Neuronal stem cell (in vitro differentiated cells): ENCODE results near the gene TMOD1.

ENCODE experiments used
- DNase-seq: peaks from one replicate; pipeline ENCODE4 v3.0.0-alpha.2; 2013; ENCODE audit warnings: low spot score
- H2AFZ ChIP-seq: one replicate; pipeline ENCODE4 v1.6.1; 2013; ENCODE audit warnings: mild to moderate bottlenecking, low read length, inconsistent platforms
- H2AK5ac ChIP-seq: 2 replicates; pipeline ENCODE4 v1.6.1; 2013; ENCODE audit warnings: low read depth, mild to moderate bottlenecking, inconsistent platforms, low read length, moderate library complexity, mixed read lengths
- H2BK120ac ChIP-seq: 2 replicates; pipeline ENCODE4 v1.6.1; 2013; ENCODE audit warnings: low read depth, mild to moderate bottlenecking, inconsistent platforms, low read length, moderate library complexity, mixed read lengths
- H2BK12ac ChIP-seq: one replicate; pipeline ENCODE4 v1.6.1; 2013; ENCODE audit warnings: low read length, inconsistent platforms
- H2BK15ac ChIP-seq: 2 replicates; pipeline ENCODE4 v1.6.1; 2013; ENCODE audit warnings: mild to moderate bottlenecking, low read length, inconsistent platforms, mixed read lengths
- H2BK5ac ChIP-seq: one replicate; pipeline ENCODE4 v1.6.1; 2013; ENCODE audit warnings: inconsistent platforms, mild to moderate bottlenecking, low read length, moderate library complexity
- H3K14ac ChIP-seq: one replicate; pipeline ENCODE4 v1.6.1; 2013; ENCODE audit warnings: low read length, inconsistent platforms
- H3K18ac ChIP-seq: 2 replicates; pipeline ENCODE4 v1.6.1; 2013; ENCODE audit warnings: low read length, inconsistent platforms
- H3K23ac ChIP-seq: 2 replicates; pipeline ENCODE4 v1.6.1; 2013; ENCODE audit warnings: low read depth, mild to moderate bottlenecking, mixed read lengths, low read length, inconsistent platforms; ENCODE audit not compliant: poor library complexity
- H3K27ac ChIP-seq: replicated peaks from 3 replicates; pipeline ENCODE4 v1.5.1; 2013; ENCODE audit warnings: low read length, inconsistent platforms
- H3K27me3 ChIP-seq, 3 experiments: 2 replicates each; pipeline ENCODE4 v1.6.1; 2013; ENCODE audit warnings: low read length in 3 of 3, mild to moderate bottlenecking in 2 of 3, inconsistent platforms in 1 of 3, low read depth in 1 of 3, mixed read lengths in 1 of 3, moderate library complexity in 1 of 3; ENCODE audit not compliant: control insufficient read depth in 3 of 3, insufficient read depth in 3 of 3
- H3K36me3 ChIP-seq, 2 donors: replicated peaks in 1 of 2; 2 replicates each; pipeline ENCODE4 v1.6.1; 2013; ENCODE audit warnings: low read length in 2 of 2; ENCODE audit not compliant: control insufficient read depth in 2 of 2, insufficient read depth in 2 of 2
- H3K4ac ChIP-seq: 2 replicates; pipeline ENCODE4 v1.6.1; 2013; ENCODE audit warnings: inconsistent platforms, mild to moderate bottlenecking, low read length, moderate library complexity
- H3K4me1 ChIP-seq, 2 donors: 1 replicate in 1 of 2; 2 replicates in 1 of 2; pipeline ENCODE4 v1.6.1; 2013; ENCODE audit warnings: low read length in 2 of 2, low read depth in 1 of 2; ENCODE audit not compliant: control insufficient read depth in 2 of 2, insufficient read depth in 1 of 2
- H3K4me2 ChIP-seq: one replicate; pipeline ENCODE4 v1.6.1; 2013; ENCODE audit warnings: mild to moderate bottlenecking, low read length, inconsistent platforms; ENCODE audit not compliant: insufficient read depth, poor library complexity, severe bottlenecking
- H3K4me3 ChIP-seq, 2 donors: 2 replicates each; pipeline ENCODE4 v1.5.1; 2013; ENCODE audit warnings: low read length in 2 of 2, mild to moderate bottlenecking in 2 of 2, inconsistent platforms in 1 of 2, moderate library complexity in 1 of 2
- H3K79me1 ChIP-seq: one replicate; pipeline ENCODE4 v1.6.1; 2013; ENCODE audit warnings: low read depth, mild to moderate bottlenecking, inconsistent platforms, low read length, moderate library complexity
- H3K9ac ChIP-seq: one replicate; pipeline ENCODE4 v1.6.1; 2013; ENCODE audit warnings: mild to moderate bottlenecking, low read depth, low read length, inconsistent platforms; ENCODE audit not compliant: poor library complexity
- H3K9me3 ChIP-seq, 2 donors: replicated peaks in 1 of 2; 2 replicates each; pipeline versions ENCODE3 to v1.6.1; 2013; ENCODE audit warnings: low read length in 2 of 2, mild to moderate bottlenecking in 2 of 2, inconsistent platforms in 1 of 2, low read depth in 1 of 2, mixed read lengths in 1 of 2, moderate library complexity in 1 of 2; ENCODE audit not compliant: control insufficient read depth in 2 of 2, insufficient read depth in 1 of 2
- H4K8ac ChIP-seq: one replicate; pipeline ENCODE4 v1.6.1; 2013; ENCODE audit warnings: low read depth, mild to moderate bottlenecking, inconsistent platforms, low read length, moderate library complexity
- H4K91ac ChIP-seq: one replicate; pipeline ENCODE4 v1.6.1; 2013; ENCODE audit warnings: low read length, low read depth, mild to moderate bottlenecking, inconsistent platforms; ENCODE audit not compliant: poor library complexity
- WGBS, 2 donors: extraction: QIAGEN DNeasy Blood & Tissue Kit; methylation state at CpG; one replicate each; pipeline ENCODE4 v1.1.7; 2013; ENCODE audit warnings: missing lambda C conversion rate in 2 of 2, mixed read lengths in 1 of 2; ENCODE audit not compliant: insufficient read length in 2 of 2, insufficient replicate concordance in 1 of 2; ENCODE audit errors: extremely low coverage in 2 of 2; 5-methylcytosine and 5-hydroxymethylcytosine counted together

Gene TMOD1

GRCh38 chr9:97594381-97594921, 93.0 kb downstream of the TMOD1 start:
- H3K27me3 ChIP-seq: peaks cover 0 to 8% (median 3%) of the 10 kb centered on the region in 3 experiments

GRCh38 chr9:97596906-97597305, 95.4 kb downstream of the TMOD1 start:
- Histone ChIP-seq H3K4me3 (no peak overlapping the region), H3K36me3 (peaks cover 14 to 27% of the 10 kb centered on the region in 2 donors), H3K9ac (no peak overlapping the region), H3K4me2 (no peak overlapping the region), H2BK120ac (no peak overlapping the region), H2AK5ac (no peak overlapping the region), H3K27ac (no peak overlapping the region), H3K4ac (no peak overlapping the region), H3K79me1 (peaks cover 2% of the 10 kb centered on the region), H2AFZ (no peak overlapping the region), H2BK12ac (no peak overlapping the region), H2BK15ac (no peak overlapping the region), H3K9me3 (no peaks in the 10 kb centered on the region), H3K4me1 (no peaks in the 10 kb centered on the region), H2BK5ac (no peak overlapping the region), H3K23ac (no peak overlapping the region), H3K18ac (no peak overlapping the region), H3K27me3 (peaks cover 0 to 4% (median 3%) of the 10 kb centered on the region in 3 experiments), H3K14ac (no peak overlapping the region), H4K91ac (no peak overlapping the region), H4K8ac (no peak overlapping the region)
- DNase-seq: no peak
- WGBS, 2 donors: no CpG with 5 or more reads among the region's 4 CpGs

More at GRCh38 chr9:97594381-97594921, 93.0 kb downstream of the TMOD1 start:
- no peak for DNase-seq
- Histone ChIP-seq H2AFZ (peak overlapping the region; percentile 11), H3K4me1 (peaks cover 0 to 2% of the 10 kb centered on the region in 2 donors), H3K4me2 (no peak overlapping the region), H4K8ac (no peak overlapping the region), H2AK5ac (no peak overlapping the region), H3K4ac (no peak overlapping the region), H3K18ac (no peak overlapping the region), H3K36me3 (peaks cover 2 to 3% of the 10 kb centered on the region in 2 donors), H2BK12ac (no peak overlapping the region), H2BK120ac (no peak overlapping the region), H2BK5ac (no peak overlapping the region), H3K4me3 (no peak overlapping the region), H2BK15ac (no peak overlapping the region), H3K23ac (peak overlapping the region; percentile 49), H3K9ac (no peak overlapping the region), H3K27ac (no peak overlapping the region), H4K91ac (no peak overlapping the region), H3K14ac (no peak overlapping the region), H3K9me3 (no peaks in the 10 kb centered on the region), H3K79me1 (peaks cover 2% of the 10 kb centered on the region)
- WGBS, 2 donors: no CpG with 5 or more reads among the region's 11 CpGs

- peak; percentile 58 for DNase-seq
Measured at GRCh38 chr9:97598461-97599288, 97.2 kb downstream of the TMOD1 start.

GRCh38 chr9:97599314-97599846, 97.9 kb downstream of the TMOD1 start:
- no peak overlapping the region for H2BK12ac ChIP-seq
- H3K79me1 ChIP-seq: peaks cover 2% of the 10 kb centered on the region
- no peak overlapping the region for H2BK5ac ChIP-seq
- H3K23ac ChIP-seq: no peak overlapping the region
- H3K4me1 ChIP-seq: no peaks in the 10 kb centered on the region
- H3K27ac ChIP-seq: no peak overlapping the region
- H2AFZ ChIP-seq: no peak overlapping the region
- H3K9ac ChIP-seq: no peak overlapping the region
- no peak overlapping the region for H2BK15ac ChIP-seq
- H3K18ac ChIP-seq: no peak overlapping the region
- H3K4me2 ChIP-seq: no peak overlapping the region
- peaks cover 24 to 52% of the 10 kb centered on the region in 2 donors for H3K36me3 ChIP-seq
- DNase-seq: no peak
- H2BK120ac ChIP-seq: no peak overlapping the region
- H3K4ac ChIP-seq: no peak overlapping the region
- no peak overlapping the region for H4K91ac ChIP-seq
- H3K14ac ChIP-seq: no peak overlapping the region
- H3K4me3 ChIP-seq: no peak overlapping the region
- H4K8ac ChIP-seq: no peak overlapping the region
- WGBS, 2 donors: no CpG with 5 or more reads among the region's 7 CpGs
- no peaks in the 10 kb centered on the region for H3K9me3 ChIP-seq
- no peak overlapping the region for H2AK5ac ChIP-seq
- no peaks in the 10 kb centered on the region for H3K27me3 ChIP-seq

More at GRCh38 chr9:97598461-97599288, 97.2 kb downstream of the TMOD1 start:
- Histone ChIP-seq H3K4me1 (no peaks in the 10 kb centered on the region), H2BK12ac (no peak overlapping the region), H2AK5ac (no peak overlapping the region), H3K36me3 (peaks cover 22 to 45% of the 10 kb centered on the region in 2 donors), H3K27ac (no peak overlapping the region), H2AFZ (no peak overlapping the region), H3K18ac (no peak overlapping the region), H3K4ac (no peak overlapping the region), H2BK120ac (no peak overlapping the region), H4K91ac (no peak overlapping the region), H3K23ac (no peak overlapping the region), H3K4me2 (no peak overlapping the region), H3K9ac (no peak overlapping the region), H3K27me3 (peaks cover 0 to 2% (median 2%) of the 10 kb centered on the region in 3 experiments), H3K4me3 (no peak overlapping the region), H4K8ac (no peak overlapping the region), H3K14ac (no peak overlapping the region), H3K79me1 (peaks cover 2% of the 10 kb centered on the region), H2BK5ac (no peak overlapping the region), H2BK15ac (no peak overlapping the region), H3K9me3 (no peaks in the 10 kb centered on the region)
- no CpG with 5 or more reads among the region's 11 CpGs for WGBS, 2 donors
